ENCODE measurements around the gene MCM8. TPM values are rescaled to one million over a fixed set of nuclear protein-coding genes. Genes with fewer than 3 reads are reported as not detected.

MCM8 gene
- total and polyA plus RNA-seq, 12 donors, result 2.0 to 8.9 (median 6.4) TPM

- peaks cover 0 to 20% (median 5%) of the 10 kb centered on the region in 9 donors for H3K36me3 ChIP-seq
- peaks cover 0 to 7% (median 0%) of the 10 kb centered on the region in 7 donors for H3K27me3 ChIP-seq
- DNase-seq (peak in 1 of 2 donors; percentile 7), ATAC-seq (peak in 4 of 8 donors; percentile 51 to 70 (median 66))
- H3K27ac ChIP-seq, result no peak overlapping the region
- H3K4me1 ChIP-seq, result no peaks in the 10 kb centered on the region
- no peak overlapping the region for H3K4me3 ChIP-seq
- 70 to 76% methylated on average over 7 of the region's 7 CpGs for WGBS, 2 donors
- intact Hi-C loops (cut with DNase I), result loop anchor here in 7 of 10 donors (5.0 to 10.0 kb wide), 11 partner anchors 107 to 407 kb away; no protein-coding TSS in a partner anchor
- H3K9me3 ChIP-seq, result no peaks in the 10 kb centered on the region
- peak in 8 of 9 donors; percentile 12 to 51 (median 30) for TF ChIP-seq CTCF (IDR thresholded peaks at IDR 0.05)
Measured at GRCh38 chr20:5933802-5934436, 16.5 kb upstream of the MCM8 start.

- Histone ChIP-seq H3K36me3 (peaks cover 0 to 35% (median 9%) of the 10 kb centered on the region in 9 donors), H3K4me1 (no peaks in the 10 kb centered on the region), H3K27me3 (peaks cover 0 to 7% (median 0%) of the 10 kb centered on the region in 7 donors), H3K4me3 (no peak overlapping the region), H3K27ac (no peak overlapping the region), H3K9me3 (no peaks in the 10 kb centered on the region)
- DNase-seq (no peak), ATAC-seq (no peak)
- intact Hi-C loops (cut with DNase I), result loop anchor here in 6 of 10 donors (10.0 kb wide), 7 partner anchors 111 to 401 kb away; no protein-coding TSS in a partner anchor
- TF ChIP-seq CTCF (IDR thresholded peaks at IDR 0.05), result no peak
- WGBS, 2 donors, result 70 to 77% methylated on average over 1 of the region's 1 CpG
Measured at GRCh38 chr20:5935384-5935783, 15.1 kb upstream of the MCM8 start.

GRCh38 chr20:5936238-5936637 is 14.2 kb upstream of the MCM8 start:
- H3K9me3 ChIP-seq, result no peaks in the 10 kb centered on the region
- DNase-seq, result no peak
- H3K27me3 ChIP-seq, result peaks cover 0 to 1% (median 0%) of the 10 kb centered on the region in 7 donors
- no peak for ATAC-seq
- H3K36me3 ChIP-seq, result peaks cover 0 to 43% (median 16%) of the 10 kb centered on the region in 9 donors
- H3K4me3 ChIP-seq, result no peak overlapping the region
- intact Hi-C loops (cut with DNase I), result loop anchor here in 6 of 10 donors (10.0 kb wide), 7 partner anchors 111 to 401 kb away; no protein-coding TSS in a partner anchor
- no peak overlapping the region for H3K27ac ChIP-seq
- no peak for TF ChIP-seq CTCF (IDR thresholded peaks at IDR 0.05)
- no peaks in the 10 kb centered on the region for H3K4me1 ChIP-seq
- 83% methylated on average over 3 of the region's 3 CpGs for WGBS, 2 donors

GRCh38 chr20:5938456-5939029 is 11.9 kb upstream of the MCM8 start:
- 63 to 66% methylated on average over 6 of the region's 6 CpGs for WGBS, 2 donors
- no peak for DNase-seq

More at GRCh38 chr20:5938456-5939029, 11.9 kb upstream of the MCM8 start:
- no peak for ATAC-seq
- intact Hi-C loops (cut with DNase I), result loop anchor here in 6 of 10 donors (10.0 kb wide), 7 partner anchors 114 to 404 kb away; no protein-coding TSS in a partner anchor
- no peaks in the 10 kb centered on the region for H3K27me3 ChIP-seq
- H3K36me3 ChIP-seq, result peaks cover 0 to 66% (median 34%) of the 10 kb centered on the region in 9 donors
- no peak overlapping the region for H3K4me3 ChIP-seq
- no peak overlapping the region for H3K27ac ChIP-seq
- no peaks in the 10 kb centered on the region for H3K4me1 ChIP-seq
- TF ChIP-seq CTCF (IDR thresholded peaks at IDR 0.05), result no peak
- H3K9me3 ChIP-seq, result no peaks in the 10 kb centered on the region

Measured in heart right ventricle (tissue), 16 donors.